GM18517 (cell line): ENCODE measurements around the gene DTX2.
"Not testable (repeated sequence)": the region's sequence is repeated elsewhere in the genome, so short reads cannot be mapped to it uniquely, and the experiment has no call there.

Source experiments
- ATAC-seq: cut with Tn5 transposase; IDR thresholded peaks from one replicate; pipeline ENCODE4 v1.9.1; 2021; ENCODE audit warnings: mild to moderate bottlenecking, moderate library complexity; ENCODE audit not compliant: unreplicated experiment

The DTX2 gene

GRCh38 chr7:76461464-76462101 lies at the start of gene DTX2:
DTX2 (plus strand) TSS chr7:76461709; CDS start chr7:76480510, 18,801 bp downstream.
- ATAC-seq, result peak; percentile 97

- ATAC-seq, result no peak
These were observed 49.3 kb upstream of the DTX2 start for GRCh38 chr7:76412249-76412648.

- ATAC-seq, result not testable (repeated sequence)
These were observed 43.7 kb upstream of the DTX2 start for GRCh38 chr7:76417654-76418310.

GRCh38 chr7:76421097-76421496 lies 40.4 kb upstream of the DTX2 start:
- not testable (repeated sequence) for ATAC-seq

GRCh38 chr7:76423666-76424412 lies 37.7 kb upstream of the DTX2 start:
- no peak for ATAC-seq

- peak; percentile 51 for ATAC-seq
These were observed 36.9 kb upstream of the DTX2 start, which contains the start of gene ZP3 for GRCh38 chr7:76424413-76425111. ZP3 (plus strand) TSS chr7:76424950; CDS start chr7:76424965, 15 bp downstream.

- ATAC-seq, result no peak
These were observed 36.4 kb upstream of the DTX2 start for GRCh38 chr7:76425156-76425555.

- not testable (repeated sequence) for ATAC-seq
These were observed 36.0 kb upstream of the DTX2 start for GRCh38 chr7:76425558-76425957.

GRCh38 chr7:76426246-76426645 lies 35.3 kb upstream of the DTX2 start:
- ATAC-seq, result no peak

GRCh38 chr7:76427635-76428034 lies 33.9 kb upstream of the DTX2 start:
- no peak for ATAC-seq

GRCh38 chr7:76428149-76428823 lies 33.2 kb upstream of the DTX2 start:
- ATAC-seq, result no peak

- no peak for ATAC-seq
These were observed 32.4 kb upstream of the DTX2 start for GRCh38 chr7:76428868-76429805.

- ATAC-seq, result no peak
These were observed 31.3 kb upstream of the DTX2 start for GRCh38 chr7:76430211-76430610.

GRCh38 chr7:76430836-76431235 lies 30.7 kb upstream of the DTX2 start:
- ATAC-seq, result no peak

- peak; percentile 73 for ATAC-seq
These were observed 23.6 kb upstream of the DTX2 start for GRCh38 chr7:76437873-76438272.

GRCh38 chr7:76439120-76439888 lies 22.2 kb upstream of the DTX2 start:
- ATAC-seq, result not testable (repeated sequence)

GRCh38 chr7:76440404-76440803 lies 21.1 kb upstream of the DTX2 start:
- not testable (repeated sequence) for ATAC-seq

- peak; percentile 63 for ATAC-seq
These were observed 19.7 kb upstream of the DTX2 start for GRCh38 chr7:76441792-76442191.
